Measurements from ENCODE around the gene FGD2.

Gene FGD2

DNA sequence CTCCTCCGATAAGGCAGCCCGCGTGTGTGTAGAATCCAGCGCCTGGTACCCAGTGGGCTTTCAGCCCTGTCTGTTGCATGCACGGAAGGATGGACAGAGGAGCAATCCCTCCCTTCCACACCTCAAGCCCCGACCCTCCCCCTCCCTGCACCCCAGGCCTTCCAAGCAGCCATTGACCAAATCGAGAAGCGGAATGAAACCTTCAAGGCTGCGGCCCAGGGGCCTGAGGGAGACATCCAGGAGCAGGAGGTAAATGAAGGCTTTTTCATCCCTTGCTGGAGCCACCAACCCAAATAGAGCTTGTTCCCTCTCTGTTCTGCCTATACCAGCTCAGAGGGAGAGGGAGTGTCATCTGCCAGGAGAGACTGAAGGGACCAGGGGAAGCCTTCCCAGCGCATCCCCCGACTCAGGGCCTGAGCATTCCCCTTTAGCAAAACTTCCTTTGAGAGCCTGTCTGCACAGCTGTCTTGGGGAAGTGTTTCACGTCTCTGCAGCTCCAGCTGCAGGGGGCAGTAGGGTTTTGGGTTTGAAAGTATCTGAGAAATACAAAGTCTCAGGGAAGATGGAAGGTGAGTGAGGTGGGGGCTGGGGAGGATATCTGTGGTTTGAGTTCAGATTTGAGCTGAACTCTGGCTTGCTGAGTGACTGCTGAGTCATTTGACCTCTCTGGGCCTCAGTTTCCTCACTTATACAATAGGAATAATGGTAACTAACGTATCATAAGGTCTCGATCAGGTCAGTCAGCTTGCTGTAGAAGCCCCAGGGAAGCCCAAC is 16.1 kb downstream of the FGD2 start:
- TF ChIP-seq, protein P1, sequence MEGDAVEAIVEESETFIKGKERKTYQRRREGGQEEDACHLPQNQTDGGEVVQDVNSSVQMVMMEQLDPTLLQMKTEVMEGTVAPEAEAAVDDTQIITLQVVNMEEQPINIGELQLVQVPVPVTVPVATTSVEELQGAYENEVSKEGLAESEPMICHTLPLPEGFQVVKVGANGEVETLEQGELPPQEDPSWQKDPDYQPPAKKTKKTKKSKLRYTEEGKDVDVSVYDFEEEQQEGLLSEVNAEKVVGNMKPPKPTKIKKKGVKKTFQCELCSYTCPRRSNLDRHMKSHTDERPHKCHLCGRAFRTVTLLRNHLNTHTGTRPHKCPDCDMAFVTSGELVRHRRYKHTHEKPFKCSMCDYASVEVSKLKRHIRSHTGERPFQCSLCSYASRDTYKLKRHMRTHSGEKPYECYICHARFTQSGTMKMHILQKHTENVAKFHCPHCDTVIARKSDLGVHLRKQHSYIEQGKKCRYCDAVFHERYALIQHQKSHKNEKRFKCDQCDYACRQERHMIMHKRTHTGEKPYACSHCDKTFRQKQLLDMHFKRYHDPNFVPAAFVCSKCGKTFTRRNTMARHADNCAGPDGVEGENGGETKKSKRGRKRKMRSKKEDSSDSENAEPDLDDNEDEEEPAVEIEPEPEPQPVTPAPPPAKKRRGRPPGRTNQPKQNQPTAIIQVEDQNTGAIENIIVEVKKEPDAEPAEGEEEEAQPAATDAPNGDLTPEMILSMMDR (IDR thresholded peaks at IDR 0.05; ENCODE audit: low read depth, low read length): peak; percentile 67
- H3K4me3 ChIP-seq (replicated peaks in 1 of 2; ENCODE audit: low read depth in 2 of 2, low read length in 2 of 2): no peak overlapping the region
- DNase-seq (ENCODE audit: low read depth in 2 of 2): peak; percentile 64 to 77

DNA sequence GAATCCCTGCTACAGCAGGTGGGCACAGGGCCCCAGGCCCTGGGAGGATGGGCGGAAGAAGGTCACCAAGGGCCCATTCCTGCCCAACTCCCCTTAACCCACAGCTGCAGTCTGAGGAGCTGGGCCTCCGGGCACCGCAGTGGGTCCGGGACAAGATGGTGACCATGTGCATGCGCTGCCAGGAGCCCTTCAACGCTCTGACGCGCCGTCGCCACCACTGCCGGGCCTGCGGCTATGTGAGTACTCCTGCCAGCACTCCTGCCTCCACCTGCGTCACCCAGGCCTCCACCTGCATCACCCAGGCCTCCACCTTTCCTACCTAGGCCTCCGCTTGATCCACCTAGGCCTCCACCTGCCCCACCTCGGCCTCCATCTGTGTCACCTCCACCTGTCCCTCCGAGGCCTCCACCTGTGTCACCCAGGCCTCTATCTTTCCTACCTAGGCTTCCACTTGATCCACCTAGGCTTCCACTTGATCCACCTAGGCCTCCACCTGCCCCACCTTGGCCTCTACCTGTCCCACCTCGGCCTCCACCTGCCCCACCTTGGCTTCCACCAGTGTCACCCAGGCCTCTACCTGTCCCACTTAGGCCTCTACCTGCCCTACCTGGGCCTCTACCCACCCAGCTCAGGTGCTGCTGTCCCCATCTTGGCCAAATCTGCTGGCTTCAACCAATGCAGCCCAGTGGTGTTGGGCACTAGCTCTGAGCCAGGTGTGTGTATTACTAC is 16.8 kb downstream of the FGD2 start:
- DNase-seq (ENCODE audit: low read depth in 2 of 2): no peak
- TF ChIP-seq, protein P1 (IDR thresholded peaks at IDR 0.05; ENCODE audit: low read depth, low read length): no peak
- H3K4me3 ChIP-seq (replicated peaks in 1 of 2; ENCODE audit: low read depth in 2 of 2, low read length in 2 of 2): no peak overlapping the region

- no peak overlapping the region for H3K4me3 ChIP-seq (replicated peaks in 1 of 2; ENCODE audit: low read depth in 2 of 2, low read length in 2 of 2)
- TF ChIP-seq, protein P1 (IDR thresholded peaks at IDR 0.05; ENCODE audit: low read depth, low read length): no peak
- DNase-seq (ENCODE audit: low read depth in 2 of 2): peak in 1 of 2 donors; percentile 38
Measured at GRCh38 chr6:37024656-37025337, 19.3 kb downstream of the FGD2 start.

- TF ChIP-seq, protein P1 (IDR thresholded peaks at IDR 0.05; ENCODE audit: low read depth, low read length): no peak
- DNase-seq (ENCODE audit: low read depth in 2 of 2): no peak
- H3K4me3 ChIP-seq (replicated peaks in 1 of 2; ENCODE audit: low read depth in 2 of 2, low read length in 2 of 2): no peak overlapping the region
Measured at GRCh38 chr6:37025621-37026466, 20.4 kb downstream of the FGD2 start.

DNA sequence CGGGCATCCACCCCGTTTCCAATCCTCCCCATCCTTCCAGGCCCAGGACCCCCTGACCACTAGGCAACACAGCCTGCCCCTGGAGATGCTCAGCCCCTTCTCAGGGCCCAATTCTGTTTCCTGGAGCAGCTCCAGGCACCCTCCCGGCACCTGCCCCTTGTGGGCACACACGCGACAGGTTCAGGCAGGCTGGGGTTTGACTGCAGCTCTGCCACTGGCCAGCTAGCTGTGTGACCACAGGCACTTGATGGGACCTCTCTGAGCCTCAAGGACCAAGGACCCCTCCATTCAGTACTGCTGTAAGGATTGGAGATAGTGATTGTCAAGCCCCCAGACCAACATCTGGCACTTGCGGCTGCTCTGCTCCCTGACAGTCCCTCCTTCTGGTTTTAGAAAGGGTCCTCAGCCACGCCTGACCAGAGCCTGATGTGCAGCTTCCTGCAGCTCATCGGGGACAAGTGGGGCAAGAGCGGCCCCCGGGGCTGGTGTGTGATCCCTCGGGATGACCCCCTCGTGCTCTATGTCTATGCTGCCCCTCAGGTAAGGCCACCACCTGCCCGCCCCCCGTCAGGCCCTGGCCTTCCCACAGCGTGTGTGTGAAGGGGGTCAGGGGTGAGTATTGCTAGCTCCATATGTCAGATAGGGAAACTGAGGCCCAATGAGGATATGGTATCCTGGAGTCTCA is 21.7 kb downstream of the FGD2 start:
- TF ChIP-seq, protein P1 (IDR thresholded peaks at IDR 0.05; ENCODE audit: low read depth, low read length): no peak
- H3K4me3 ChIP-seq (replicated peaks in 1 of 2; ENCODE audit: low read depth in 2 of 2, low read length in 2 of 2): no peak overlapping the region
- DNase-seq (ENCODE audit: low read depth in 2 of 2): no peak

Data from cardiac fibroblast (primary cell).